H9 (cell line): ENCODE data around the gene FBXO21. TPM values are rescaled to one million over a fixed set of nuclear protein-coding genes. Genes with fewer than 3 reads are reported as not detected.

Experiments
- DNase-seq: peaks from one replicate; pipeline ENCODE4 v3.0.0-alpha.2; 2017
- H2AFZ ChIP-seq: one replicate; pipeline ENCODE4 v1.6.1; 2013; ENCODE audit warnings: mild to moderate bottlenecking, low read length, control low read depth, moderate library complexity
- H2AK5ac ChIP-seq: 2 replicates; pipeline ENCODE4 v1.6.1; 2013; ENCODE audit warnings: low read length, control low read depth, mixed read lengths; ENCODE audit not compliant: insufficient read length
- H2BK120ac ChIP-seq: one replicate; pipeline ENCODE4 v1.6.1; 2013; ENCODE audit warnings: low read depth, mild to moderate bottlenecking, low read length, control low read depth, inconsistent platforms; ENCODE audit not compliant: poor library complexity, severe bottlenecking
- H2BK12ac ChIP-seq: 2 replicates; pipeline ENCODE4 v1.6.1; 2013; ENCODE audit warnings: low read length, control low read depth, mixed read lengths, low read depth; ENCODE audit not compliant: insufficient read length
- H2BK15ac ChIP-seq: 2 replicates; pipeline ENCODE4 v1.6.1; 2013; ENCODE audit warnings: low read depth, low read length, control low read depth
- H2BK20ac ChIP-seq: one replicate; pipeline ENCODE4 v1.6.1; 2013; ENCODE audit warnings: low read depth, mild to moderate bottlenecking, low read length, control low read depth, inconsistent platforms; ENCODE audit not compliant: poor library complexity, severe bottlenecking
- H2BK5ac ChIP-seq: 2 replicates; pipeline ENCODE4 v1.6.1; 2013; ENCODE audit warnings: low read length, control low read depth, mixed read lengths; ENCODE audit not compliant: insufficient read length
- H3K14ac ChIP-seq: 2 replicates; pipeline ENCODE4 v1.6.1; 2013; ENCODE audit warnings: low read length, control low read depth; ENCODE audit not compliant: insufficient read depth
- H3K18ac ChIP-seq: 2 replicates; pipeline ENCODE4 v1.6.1; 2013; ENCODE audit warnings: low read depth, mild to moderate bottlenecking, mixed read lengths, low read length, control low read depth; ENCODE audit not compliant: insufficient read length
- H3K23ac ChIP-seq: 2 replicates; pipeline ENCODE4 v1.6.1; 2013; ENCODE audit warnings: low read length, control low read depth, mixed read lengths, low read depth; ENCODE audit not compliant: insufficient read length
- H3K23me2 ChIP-seq: 2 replicates; pipeline ENCODE4 v1.6.1; 2013; ENCODE audit warnings: low read depth, mild to moderate bottlenecking, mixed read lengths, low read length, control low read depth; ENCODE audit not compliant: insufficient read length, poor library complexity, severe bottlenecking
- H3K27ac ChIP-seq: 2 replicates; pipeline ENCODE4 v1.5.1; 2013; ENCODE audit warnings: low read length, control low read depth, mixed read lengths, low read depth; ENCODE audit not compliant: insufficient read length
- H3K27me3 ChIP-seq: 2 replicates; pipeline ENCODE4 v1.6.1; 2013; ENCODE audit warnings: low read length, control low read depth, inconsistent platforms; ENCODE audit not compliant: insufficient read depth
- H3K4ac ChIP-seq: 2 replicates; pipeline ENCODE4 v1.6.1; 2013; ENCODE audit warnings: low read depth, mild to moderate bottlenecking, control low read depth, inconsistent platforms, low read length, moderate library complexity
- H3K4me1 ChIP-seq: 2 replicates; pipeline ENCODE4 v1.6.1; 2013; ENCODE audit warnings: low read length, control low read depth, inconsistent platforms; ENCODE audit not compliant: insufficient read depth
- H3K4me2 ChIP-seq: 2 replicates; pipeline ENCODE4 v1.6.1; 2013; ENCODE audit warnings: low read length, control low read depth, mixed read lengths; ENCODE audit not compliant: insufficient read length, insufficient read depth
- H3K56ac ChIP-seq: 2 replicates; pipeline ENCODE4 v1.6.1; 2013; ENCODE audit warnings: low read depth, mild to moderate bottlenecking, mixed read lengths, low read length, control low read depth; ENCODE audit not compliant: insufficient read length
- H3K79me1 ChIP-seq: 2 replicates; pipeline ENCODE4 v1.6.1; 2013; ENCODE audit warnings: low read depth, mild to moderate bottlenecking, moderate library complexity, low read length, control low read depth, inconsistent platforms; ENCODE audit not compliant: insufficient read depth, poor library complexity, severe bottlenecking
- H3K79me2 ChIP-seq: 2 replicates; pipeline ENCODE4 v1.6.1; 2013; ENCODE audit warnings: low read length, control low read depth, inconsistent platforms; ENCODE audit not compliant: insufficient read depth
- H3K9ac ChIP-seq: 2 replicates; pipeline ENCODE4 v1.6.1; 2013; ENCODE audit warnings: low read length, control low read depth, mixed read lengths; ENCODE audit not compliant: insufficient read length; ENCODE audit errors: extremely low read depth
- H3K9me3 ChIP-seq: one replicate; pipeline ENCODE4 v1.6.1; 2013; ENCODE audit warnings: low read depth, low read length, inconsistent platforms; ENCODE audit not compliant: control insufficient read depth
- H3T11ph ChIP-seq: one replicate; pipeline ENCODE4 v1.6.1; 2013; ENCODE audit warnings: mild to moderate bottlenecking, low read length, control low read depth, inconsistent platforms
- H4K20me1 ChIP-seq: one replicate; pipeline ENCODE4 v1.6.1; 2013; ENCODE audit not compliant: control insufficient read depth, insufficient read length, insufficient read depth
- H4K5ac ChIP-seq: 2 replicates; pipeline ENCODE4 v1.6.1; 2013; ENCODE audit warnings: low read depth, mild to moderate bottlenecking, mixed read lengths, low read length, control low read depth; ENCODE audit not compliant: insufficient read length
- H4K8ac ChIP-seq: replicated peaks from 2 replicates; pipeline ENCODE4 v1.6.1; 2013; ENCODE audit warnings: low read length, control low read depth, mixed read lengths, low read depth; ENCODE audit not compliant: insufficient read length
- H4K91ac ChIP-seq: 2 replicates; pipeline ENCODE4 v1.6.1; 2013; ENCODE audit warnings: low read depth, mild to moderate bottlenecking, moderate library complexity, mixed read lengths, low read length, control low read depth; ENCODE audit not compliant: insufficient read length
- H3K27ac Mint-ChIP-seq, 3 experiments: 2 replicates in 2 of 3; 3 replicates in 1 of 3; pipeline ENCODE4 v1.8.0; 2020 to 2021; ENCODE audit warnings: mixed read lengths in 3 of 3, mild to moderate bottlenecking in 1 of 3, moderate library complexity in 1 of 3
- H3K27me3 Mint-ChIP-seq: 2 replicates; pipeline ENCODE4 v1.8.0; 2021; ENCODE audit warnings: low read depth, mild to moderate bottlenecking, moderate library complexity, mixed read lengths
- H3K36me3 Mint-ChIP-seq, 3 experiments: 2 replicates in 2 of 3; 3 replicates in 1 of 3; pipeline ENCODE4 v1.8.0; 2020 to 2021; ENCODE audit warnings: low read depth in 3 of 3, mixed read lengths in 3 of 3; ENCODE audit not compliant: insufficient read depth in 1 of 3
- H3K4me1 Mint-ChIP-seq, 2 experiments: 2 replicates each; pipeline ENCODE4 v1.8.0; 2020; ENCODE audit warnings: mixed read lengths in 2 of 2
- H3K4me3 Mint-ChIP-seq, 2 experiments: 2 replicates in 1 of 2; 3 replicates in 1 of 2; pipeline ENCODE4 v1.8.0; 2020 to 2021; ENCODE audit warnings: mild to moderate bottlenecking in 2 of 2, mixed read lengths in 2 of 2, moderate library complexity in 1 of 2
- H3K9me3 Mint-ChIP-seq, 2 experiments: 2 replicates in 1 of 2; 3 replicates in 1 of 2; pipeline ENCODE4 v1.8.0; 2020; ENCODE audit warnings: mild to moderate bottlenecking in 2 of 2, mixed read lengths in 2 of 2, moderate library complexity in 1 of 2
- WGBS: extraction: QIAGEN DNeasy Blood & Tissue Kit; methylation state at CpG from one replicate; pipeline ENCODE4 v1.1.7; 2013; ENCODE audit warnings: missing lambda C conversion rate, low lambda C conversion rate, mixed read lengths; ENCODE audit not compliant: insufficient read length; ENCODE audit errors: extremely low coverage; 5-methylcytosine and 5-hydroxymethylcytosine counted together
- total RNA-seq: library from RNA; stranded (reverse); gene quantifications from 2 replicates; pipeline ENCODE4 v1.2.1, GENCODE V29; 2021
- TF ChIP-seq, protein P1 (sequence below): fragments of 200-600 bp; sonication (generic); conservative IDR thresholded peaks from 3 replicates; pipeline ENCODE4 v1.8.0; 2021; ENCODE audit warnings: antibody characterized with exemption, mild to moderate bottlenecking

Gene FBXO21
- total RNA-seq, 1 experiment from 2014 or later = 58.6 TPM

DNA sequence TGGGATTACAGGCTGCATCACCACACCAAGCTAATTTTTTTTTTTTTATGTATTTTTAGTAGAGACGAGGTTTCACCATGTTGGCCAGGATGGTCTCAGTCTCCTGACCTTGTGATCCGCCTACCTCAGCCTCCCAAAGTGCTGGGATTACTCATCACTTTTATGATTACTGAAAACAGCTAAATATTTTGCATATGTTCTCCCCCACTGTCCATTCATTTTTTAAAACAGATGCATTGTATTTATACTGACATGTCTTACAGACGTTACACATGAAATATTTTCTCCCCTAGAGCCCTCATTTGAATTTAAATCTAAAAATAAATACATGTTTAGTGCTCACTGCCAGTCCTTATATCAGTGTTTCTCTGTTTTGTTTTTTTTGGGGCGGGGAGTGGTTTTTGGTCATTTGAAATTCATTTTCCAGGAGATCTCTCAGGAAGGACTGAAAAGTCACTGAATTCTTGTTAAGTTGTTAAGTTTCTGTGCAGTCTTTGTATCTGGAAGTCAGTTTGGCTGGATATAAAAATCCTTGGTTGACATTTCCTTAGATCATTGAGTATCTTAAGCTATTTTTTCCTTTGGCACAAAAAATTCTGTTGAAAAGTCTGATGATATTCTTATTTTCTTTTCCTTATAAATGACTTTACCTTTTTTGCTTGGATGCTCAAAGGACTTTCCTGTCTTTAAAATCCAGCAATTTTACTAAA, 9.4 kb downstream of the FBXO21 start:
- Histone ChIP-seq H3K27ac (no peak overlapping the region), H2BK15ac (no peak overlapping the region), H4K91ac (no peak overlapping the region), H3K4me1 (no peaks in the 10 kb centered on the region), H3K18ac (no peak overlapping the region), H2BK120ac (no peak overlapping the region), H3K14ac (no peak overlapping the region), H3K23me2 (no peaks in the 10 kb centered on the region), H3K4me2 (no peak overlapping the region), H3K79me2 (no peaks in the 10 kb centered on the region; the same call in 1 of the 2 replicates), H3T11ph (no peak overlapping the region), H3K79me1 (no peaks in the 10 kb centered on the region), H2AK5ac (no peak overlapping the region), H3K23ac (no peak overlapping the region), H3K4ac (no peak overlapping the region), H3K9me3 (no peaks in the 10 kb centered on the region), H3K9ac (no peak overlapping the region), H4K20me1 (no peaks in the 10 kb centered on the region), H3K27me3 (no peaks in the 10 kb centered on the region), H4K5ac (no peak overlapping the region), H2BK12ac (no peak overlapping the region), H3K56ac (no peak overlapping the region), H2BK20ac (no peak overlapping the region), H4K8ac (no peak overlapping the region), H2BK5ac (no peak overlapping the region), H2AFZ (no peak overlapping the region)
- no CpG with 5 or more reads among the region's 4 CpGs for WGBS
- H3K9me3 Mint-ChIP-seq = no peaks in the 10 kb centered on the region
- H3K4me3 Mint-ChIP-seq = no peak overlapping the region
- no peaks in the 10 kb centered on the region for H3K4me1 Mint-ChIP-seq
- no peak for DNase-seq
- TF ChIP-seq, protein P1, sequence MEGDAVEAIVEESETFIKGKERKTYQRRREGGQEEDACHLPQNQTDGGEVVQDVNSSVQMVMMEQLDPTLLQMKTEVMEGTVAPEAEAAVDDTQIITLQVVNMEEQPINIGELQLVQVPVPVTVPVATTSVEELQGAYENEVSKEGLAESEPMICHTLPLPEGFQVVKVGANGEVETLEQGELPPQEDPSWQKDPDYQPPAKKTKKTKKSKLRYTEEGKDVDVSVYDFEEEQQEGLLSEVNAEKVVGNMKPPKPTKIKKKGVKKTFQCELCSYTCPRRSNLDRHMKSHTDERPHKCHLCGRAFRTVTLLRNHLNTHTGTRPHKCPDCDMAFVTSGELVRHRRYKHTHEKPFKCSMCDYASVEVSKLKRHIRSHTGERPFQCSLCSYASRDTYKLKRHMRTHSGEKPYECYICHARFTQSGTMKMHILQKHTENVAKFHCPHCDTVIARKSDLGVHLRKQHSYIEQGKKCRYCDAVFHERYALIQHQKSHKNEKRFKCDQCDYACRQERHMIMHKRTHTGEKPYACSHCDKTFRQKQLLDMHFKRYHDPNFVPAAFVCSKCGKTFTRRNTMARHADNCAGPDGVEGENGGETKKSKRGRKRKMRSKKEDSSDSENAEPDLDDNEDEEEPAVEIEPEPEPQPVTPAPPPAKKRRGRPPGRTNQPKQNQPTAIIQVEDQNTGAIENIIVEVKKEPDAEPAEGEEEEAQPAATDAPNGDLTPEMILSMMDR = no peak
- no peaks in the 10 kb centered on the region for H3K27me3 Mint-ChIP-seq
- no peak overlapping the region for H3K27ac Mint-ChIP-seq
- peaks cover 47 to 90% (median 82%) of the 10 kb centered on the region in 3 experiments for H3K36me3 Mint-ChIP-seq
